HG03045 (cell line): ENCODE measurements around the gene SLC12A4.
A peak's percentile ranks its signal among the peaks of the same experiment; 100 is the strongest.
"Not testable (repeated sequence)": the region's sequence is repeated elsewhere in the genome, so short reads cannot be mapped to it uniquely, and the experiment has no call there.

Experiments used
- ATAC-seq: cut with Tn5 transposase; IDR thresholded peaks from one replicate; pipeline ENCODE4 v1.9.1; 2021; ENCODE audit warnings: mild to moderate bottlenecking, moderate library complexity; ENCODE audit not compliant: unreplicated experiment

SLC12A4 gene

DNA sequence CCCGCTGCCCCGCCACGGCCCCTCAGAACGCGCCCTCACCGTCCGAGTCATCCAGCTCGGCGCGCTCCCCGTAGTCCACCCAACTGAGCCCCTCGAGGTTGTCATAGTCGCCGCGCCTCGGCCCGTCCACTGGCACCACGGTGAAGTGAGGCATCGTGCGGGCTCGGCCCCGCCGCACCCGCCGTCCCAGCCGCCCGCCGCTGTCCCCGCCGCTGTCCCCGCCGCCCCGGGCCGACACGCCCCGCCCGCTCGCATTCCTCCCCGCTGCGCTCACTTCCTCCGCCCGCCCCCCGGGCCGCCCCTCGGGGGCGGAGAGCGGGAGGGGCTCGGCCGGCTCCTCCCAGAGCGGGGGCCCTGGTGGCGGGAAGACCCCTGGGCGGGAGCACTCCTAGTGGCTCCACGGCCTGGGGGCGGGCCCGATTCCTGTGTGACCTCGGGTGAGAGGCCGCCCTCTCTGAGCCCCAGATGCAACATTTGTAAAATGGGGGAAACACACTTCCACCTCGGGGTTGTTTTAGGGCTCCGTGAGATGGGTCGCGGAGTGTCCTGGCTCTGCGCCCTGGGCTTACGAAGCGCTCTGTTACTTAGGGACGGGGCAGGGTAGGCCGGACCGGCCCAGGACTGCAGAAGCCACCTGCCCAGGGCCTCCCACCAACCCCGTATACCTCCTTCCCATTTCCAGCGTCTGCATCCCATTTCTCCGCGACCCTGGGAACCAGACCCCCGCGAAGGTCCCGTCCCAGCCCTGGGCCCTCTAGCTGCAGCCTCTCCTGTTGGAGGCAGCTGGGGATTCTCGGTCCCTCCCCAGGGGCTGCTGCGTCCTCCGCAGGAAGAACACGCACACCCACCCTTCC is at the start of gene SLC12A4:
Gene SLC12A4, minus strand, starts transcription at position 238 of the 854 bp plus-strand sequence. Its CDS starts 84 bp downstream, at position 154.
- ATAC-seq = peak; percentile 83

DNA sequence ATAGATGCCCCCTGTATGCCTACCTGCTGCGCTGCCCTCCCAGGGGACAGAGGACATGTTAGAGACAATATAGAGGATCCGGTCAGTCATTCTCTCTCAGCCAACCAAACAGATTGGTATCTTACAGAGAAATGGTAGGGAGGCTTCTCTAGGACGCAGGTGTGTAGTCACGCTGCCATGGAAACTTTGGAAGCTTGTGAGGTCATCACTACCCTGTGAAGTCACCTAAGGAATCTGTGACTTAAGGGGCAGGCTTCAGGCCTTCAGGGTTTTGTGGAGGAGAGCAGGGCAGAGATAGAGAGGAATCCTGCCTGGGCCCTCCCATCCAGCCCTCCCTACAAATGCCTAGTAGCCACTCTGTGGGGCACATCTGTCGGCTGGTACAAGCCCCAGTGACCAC is 47.2 kb upstream of the SLC12A4 start, which contains the start of gene DPEP2NB:
Gene DPEP2NB, minus strand, starts transcription at position 231 of the 400 bp plus-strand sequence. Its CDS starts 141 bp downstream, at position 90.
- no peak for ATAC-seq

DNA sequence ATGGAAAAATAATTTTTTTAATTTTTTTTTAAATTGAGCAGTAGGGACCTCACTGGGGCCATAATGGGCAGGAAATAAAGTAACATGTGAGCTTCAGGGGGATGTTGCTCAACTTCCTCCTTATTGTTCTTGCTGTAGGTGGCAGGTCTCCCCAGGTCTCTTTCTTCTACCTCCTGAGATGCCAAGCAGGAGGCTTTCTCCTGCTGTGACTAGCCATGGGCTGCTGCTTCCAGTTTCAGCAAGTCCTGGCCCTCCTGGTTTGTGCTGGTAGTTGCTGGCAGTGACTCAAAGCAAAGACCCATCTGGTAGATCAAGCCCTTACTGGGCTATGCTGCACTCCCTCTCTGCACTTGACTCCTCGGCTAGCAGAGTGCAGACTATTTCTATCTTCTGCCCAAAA is 45.0 kb upstream of the SLC12A4 start:
- ATAC-seq = no peak

DNA sequence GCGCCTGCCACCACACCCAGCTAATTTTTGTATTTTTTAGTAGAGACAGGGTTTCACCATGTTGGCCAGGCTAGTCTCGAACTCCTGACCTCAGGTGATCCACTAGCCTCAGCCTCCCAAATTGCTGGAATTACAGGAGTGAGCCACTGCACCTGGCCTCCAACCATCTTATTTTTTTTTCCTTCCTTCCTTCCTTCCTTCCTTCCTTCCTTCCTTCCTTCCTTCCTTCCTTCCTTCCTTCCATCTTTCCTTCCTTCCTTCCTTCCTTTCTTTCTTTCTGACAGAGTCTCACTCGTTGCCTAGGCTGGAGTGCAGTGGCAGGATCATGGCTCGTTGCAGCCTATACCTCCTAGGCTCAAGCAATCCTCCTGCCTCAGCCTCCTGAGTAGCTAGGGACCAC is 41.4 kb upstream of the SLC12A4 start:
- not testable (repeated sequence) for ATAC-seq

DNA sequence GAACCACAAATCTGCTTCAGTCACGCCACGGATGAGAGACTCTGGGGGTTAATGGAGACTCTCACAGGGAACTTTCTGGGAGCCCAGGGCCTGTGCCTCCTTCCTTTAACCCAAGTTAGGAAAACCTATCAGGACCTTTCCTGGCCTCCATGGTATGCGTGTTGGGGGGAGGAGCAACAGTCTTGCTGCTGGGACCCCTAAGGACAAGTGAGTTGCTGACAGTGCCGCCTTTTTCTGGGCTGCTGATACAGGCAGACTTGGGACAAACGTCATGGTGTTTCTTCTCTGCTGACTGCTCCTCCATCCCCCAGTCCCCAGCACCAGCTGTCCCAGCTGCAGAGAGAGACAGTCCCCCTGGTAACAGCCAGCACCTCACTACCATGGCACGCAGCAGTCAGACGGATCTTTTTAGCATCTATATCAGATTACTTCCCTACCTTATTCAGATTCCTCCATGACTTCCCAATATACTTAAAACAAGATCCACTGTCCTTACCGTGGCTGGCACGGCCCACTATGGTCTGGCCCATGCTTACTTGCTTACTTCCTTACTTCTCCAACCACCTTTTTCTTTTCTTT is 40.8 kb upstream of the SLC12A4 start:
- no peak for ATAC-seq

DNA sequence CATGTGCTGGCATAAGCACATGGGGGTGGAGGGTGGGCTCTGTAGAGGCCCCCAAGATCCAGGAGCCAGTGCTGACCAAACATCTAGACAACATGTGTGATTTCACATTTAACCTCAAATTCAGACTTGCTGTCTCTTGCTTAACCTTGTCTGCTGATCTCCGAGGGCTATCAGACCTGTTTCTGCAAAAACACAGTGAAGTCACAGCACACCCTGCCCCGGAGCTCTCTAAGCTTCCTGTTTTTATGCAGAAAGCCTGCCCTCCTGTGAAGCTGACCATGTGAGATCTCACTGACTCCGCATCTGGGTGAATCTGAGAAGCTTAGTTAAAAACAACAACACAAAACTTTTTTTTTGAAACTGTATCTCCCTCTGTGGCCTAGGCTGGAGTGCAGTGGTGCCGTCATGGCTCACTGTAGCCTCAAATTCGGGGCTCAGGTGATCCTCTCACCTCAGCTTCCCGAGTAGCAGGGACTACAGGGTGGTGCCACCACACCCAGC is 37.4 kb upstream of the SLC12A4 start:
- no peak for ATAC-seq

DNA sequence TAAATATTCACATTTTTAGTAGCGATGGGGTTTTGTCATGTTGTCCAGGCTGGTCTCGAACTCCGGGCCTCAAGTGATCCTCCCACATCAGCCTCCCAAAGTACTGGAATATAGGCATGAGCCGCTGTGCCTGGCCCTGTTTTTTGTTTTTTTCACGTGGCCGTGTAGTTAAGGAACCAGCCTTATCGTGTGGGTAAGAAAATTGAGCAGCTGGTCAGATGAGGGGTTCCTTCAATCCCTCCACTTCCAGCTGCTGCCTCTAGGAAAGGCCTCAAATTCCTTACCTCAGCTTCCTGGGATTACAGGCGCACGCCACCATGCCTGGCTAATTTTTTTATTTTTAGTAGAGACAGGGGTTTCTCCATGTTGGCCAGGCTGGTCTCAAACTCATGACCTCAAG is 36.8 kb upstream of the SLC12A4 start:
- ATAC-seq = no peak

DNA sequence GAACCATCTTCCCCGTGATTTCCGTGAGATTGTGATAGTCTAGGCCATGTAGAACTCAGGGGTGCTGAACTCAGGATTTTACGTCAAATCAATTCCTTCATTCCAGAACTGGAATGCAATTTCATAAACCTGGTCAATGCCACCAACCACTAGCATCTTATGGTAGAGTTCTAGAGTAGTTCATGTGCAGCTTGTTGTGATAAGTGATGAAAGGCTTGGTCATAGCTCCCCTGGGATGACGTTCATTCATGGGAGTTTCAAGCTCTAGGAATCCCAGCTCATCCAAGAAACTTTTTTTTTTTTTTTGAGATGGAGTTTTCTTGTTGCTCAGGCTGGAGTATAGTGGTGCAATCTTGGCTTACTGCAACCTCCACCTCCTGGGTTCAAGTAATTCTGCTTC is 34.6 kb upstream of the SLC12A4 start:
- no peak for ATAC-seq

DNA sequence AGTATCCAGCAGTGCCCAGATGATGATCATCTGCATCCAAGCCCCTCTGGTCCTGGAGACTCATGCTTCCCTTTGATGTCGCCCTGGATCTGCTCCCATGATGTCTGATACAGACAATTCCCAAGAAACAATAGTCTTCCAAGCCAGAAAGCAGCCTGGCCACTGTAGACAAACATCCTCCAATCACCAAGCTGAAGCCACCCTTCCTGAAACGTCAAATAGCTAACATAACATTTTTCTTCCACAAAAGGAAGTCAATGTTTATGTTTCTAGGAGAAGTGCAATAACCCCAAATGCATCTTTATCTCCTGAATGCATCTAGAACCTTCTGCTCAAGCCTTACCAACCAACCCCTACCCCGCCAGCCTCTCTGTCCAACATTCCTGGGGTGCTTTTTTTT is 32.0 kb upstream of the SLC12A4 start:
- no peak for ATAC-seq

DNA sequence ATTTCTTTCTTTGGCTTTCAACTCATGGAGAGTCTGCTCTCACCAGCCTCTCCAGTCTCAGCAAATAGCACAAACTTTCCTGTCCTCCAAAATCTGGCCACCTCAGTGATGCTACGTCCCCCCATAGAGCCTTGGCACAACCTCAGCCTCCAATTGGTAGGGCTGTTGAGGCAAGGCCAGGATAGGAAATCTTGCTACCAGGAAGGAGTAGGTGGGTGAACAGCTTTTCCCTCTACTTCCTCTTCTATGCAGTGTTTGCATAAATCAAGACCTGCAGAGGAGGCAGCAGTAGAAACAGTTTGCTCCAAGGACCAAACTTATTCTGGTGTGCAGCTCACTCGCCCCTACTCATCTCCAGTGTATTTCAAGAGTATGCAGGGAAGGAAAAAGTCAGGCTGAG is 31.5 kb upstream of the SLC12A4 start:
- ATAC-seq = no peak

DNA sequence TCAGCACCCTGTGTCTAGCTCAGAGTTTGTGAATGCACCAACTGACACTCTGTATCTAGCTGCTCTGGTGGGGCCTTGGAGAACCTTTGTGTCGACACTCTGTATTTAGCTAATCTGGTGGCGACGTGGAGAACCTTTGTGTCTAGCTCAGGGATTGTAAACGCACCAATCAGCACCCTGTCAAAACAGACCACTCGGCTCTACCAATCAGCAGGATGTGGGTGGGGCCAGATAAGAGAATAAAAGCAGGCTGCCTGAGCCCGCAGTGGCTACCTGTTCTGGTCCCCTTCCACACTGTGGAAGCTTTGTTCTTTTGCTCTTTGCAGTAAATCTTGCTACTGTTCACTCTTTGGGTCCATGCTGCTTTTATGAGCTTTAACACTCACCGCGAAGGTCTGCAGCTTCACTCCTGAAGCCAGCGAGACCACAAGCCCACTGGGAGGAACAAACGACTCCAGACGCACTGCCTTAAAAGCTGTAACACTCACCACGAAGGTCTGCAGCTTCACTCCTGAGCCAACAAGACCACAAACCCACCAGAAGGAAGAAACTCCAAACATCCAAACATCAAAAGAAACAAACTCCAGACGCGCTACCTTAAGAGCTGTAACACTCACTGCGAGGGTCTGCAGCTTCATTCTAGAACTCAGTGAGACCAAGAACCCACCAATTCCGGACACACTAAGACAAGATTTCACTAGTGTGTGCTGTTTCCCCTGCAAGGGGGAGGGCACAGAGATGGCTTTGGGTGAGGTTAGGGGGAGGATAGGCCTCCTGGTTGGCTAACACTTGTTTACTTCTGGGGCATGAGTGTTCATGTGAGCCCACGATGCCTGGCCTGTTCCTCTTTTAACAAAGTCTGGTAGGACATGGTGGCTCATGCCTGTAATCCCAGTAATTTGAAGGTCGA is 30.6 kb upstream of the SLC12A4 start, which contains the start of gene DPEP2:
Gene DPEP2, minus strand, starts transcription at position 706 of the 910 bp plus-strand sequence. CDS start 6,272 bp downstream, outside the sequence.
- not testable (repeated sequence) for ATAC-seq

DNA sequence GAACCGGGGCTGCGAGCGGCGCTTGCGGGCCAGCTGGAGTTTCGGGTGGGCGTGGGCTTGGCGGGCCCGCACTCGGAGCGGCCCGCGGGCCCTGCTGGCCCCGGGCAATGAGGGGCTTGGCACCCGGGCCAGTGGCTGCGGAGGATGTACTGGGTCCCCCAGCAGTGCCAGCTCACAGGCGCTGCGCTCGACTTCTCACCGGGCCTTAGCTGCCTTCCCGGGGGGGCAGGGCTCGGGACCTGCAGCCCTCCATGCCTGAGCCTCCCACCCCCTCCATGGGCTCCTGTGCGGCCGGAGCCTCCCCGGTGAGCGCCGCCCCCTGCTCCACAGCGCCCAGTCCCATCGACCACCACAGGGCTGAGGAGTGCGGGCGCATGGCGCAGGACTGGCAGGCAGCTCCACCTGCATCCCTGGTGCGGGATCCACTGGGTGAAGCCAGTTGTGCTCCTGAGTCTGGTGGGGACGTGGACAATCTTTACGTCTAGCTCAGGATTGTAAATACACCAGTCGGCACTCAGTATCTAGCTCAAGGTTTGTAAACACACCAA is 29.9 kb upstream of the SLC12A4 start:
- not testable (repeated sequence) for ATAC-seq

DNA sequence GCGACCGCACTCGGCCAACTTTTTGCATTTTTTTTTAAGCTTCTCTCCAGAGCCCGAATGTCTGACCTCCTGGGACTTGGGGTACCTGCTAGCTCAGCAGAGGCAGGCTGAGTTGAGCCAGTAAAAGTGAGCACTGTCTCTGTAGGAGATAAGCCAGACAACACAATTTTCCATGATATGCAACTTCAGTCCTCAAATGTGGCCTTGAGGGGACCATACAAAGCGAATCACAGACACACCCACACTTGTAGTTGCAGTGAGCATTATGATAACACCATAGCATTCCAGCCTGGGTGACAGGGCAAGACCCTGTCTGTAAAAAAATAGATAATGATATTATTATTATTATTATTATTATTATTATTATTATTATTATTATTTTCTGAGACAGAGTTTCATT is 28.2 kb upstream of the SLC12A4 start:
- no peak for ATAC-seq

DNA sequence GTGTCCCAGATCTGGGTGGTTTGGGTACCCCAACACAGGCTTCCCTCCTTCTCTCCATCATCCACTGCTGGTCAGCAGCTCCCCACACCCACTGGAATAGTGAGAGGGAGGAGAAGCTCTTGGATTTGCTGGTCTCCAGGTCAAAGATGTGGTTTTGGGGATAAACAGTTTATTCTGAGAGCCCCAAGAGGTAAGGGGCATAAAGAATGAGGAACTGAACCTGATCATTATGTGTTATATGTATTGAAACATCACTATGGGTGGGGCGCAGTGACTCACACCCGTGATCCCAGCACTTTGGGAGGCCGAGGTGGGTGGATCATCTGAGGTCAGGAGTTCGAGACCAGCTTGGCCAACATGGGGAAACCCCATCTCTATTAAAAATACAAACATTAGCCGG is 27.0 kb upstream of the SLC12A4 start:
- ATAC-seq = no peak

DNA sequence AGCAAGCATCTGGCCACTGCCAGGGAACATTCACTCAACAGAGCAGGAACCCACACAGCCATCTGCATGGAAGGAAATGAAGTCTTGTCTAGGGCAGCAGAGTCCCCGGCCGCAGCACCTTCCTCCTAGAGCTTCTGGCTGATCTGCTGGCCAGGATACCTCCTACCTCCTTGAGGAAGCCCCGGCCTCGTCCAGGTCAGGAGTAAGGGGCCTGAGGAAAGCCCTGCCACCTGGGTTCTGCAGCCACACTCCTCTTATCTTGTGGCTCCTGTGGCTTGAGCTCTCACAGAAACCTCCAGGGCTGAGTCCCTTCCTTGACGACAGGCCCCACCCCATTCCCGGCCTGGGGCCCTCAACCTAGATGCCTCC is 25.6 kb upstream of the SLC12A4 start:
- not testable (repeated sequence) for ATAC-seq

DNA sequence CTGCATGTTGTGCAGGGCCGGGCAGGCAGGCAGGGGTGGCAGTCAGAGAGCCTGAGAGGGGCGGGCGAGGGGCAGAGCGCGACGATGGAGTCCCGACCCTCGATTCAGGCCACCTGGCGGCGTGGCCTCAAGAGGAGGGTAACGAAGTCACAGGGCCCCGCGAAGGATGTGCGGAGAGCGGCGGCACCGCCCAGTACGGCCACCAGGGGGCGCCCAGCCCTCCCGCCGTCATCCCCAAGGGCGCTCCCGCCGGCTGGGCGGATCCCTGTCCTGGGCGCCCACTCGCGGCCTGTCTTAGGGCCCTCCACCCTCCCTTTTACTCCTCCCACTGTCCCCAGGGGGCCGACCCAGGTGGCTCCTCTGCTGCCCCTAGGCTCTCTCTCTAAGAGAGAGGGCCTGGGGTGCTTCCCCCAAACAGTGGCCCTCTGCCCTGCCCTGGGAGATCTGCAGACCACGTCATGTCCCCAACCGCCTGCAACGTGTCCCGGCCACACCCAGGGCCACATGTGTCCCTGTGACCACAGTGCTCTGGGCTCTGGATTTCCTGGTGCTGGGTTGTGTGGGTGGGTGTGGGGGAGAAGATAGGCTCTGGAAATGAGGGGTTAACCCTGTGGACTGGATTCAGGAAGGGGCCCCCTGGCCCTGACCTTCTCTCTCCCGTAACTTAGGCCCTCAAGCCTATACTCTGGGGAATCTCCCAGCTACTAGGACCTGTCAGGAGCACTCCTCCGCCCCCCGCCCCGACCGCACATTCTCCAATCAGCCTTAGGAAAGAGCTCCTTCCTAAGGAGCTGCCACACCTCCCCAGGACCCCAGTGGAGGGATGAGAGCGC is 25.0 kb upstream of the SLC12A4 start:
- ATAC-seq = peak; percentile 58

DNA sequence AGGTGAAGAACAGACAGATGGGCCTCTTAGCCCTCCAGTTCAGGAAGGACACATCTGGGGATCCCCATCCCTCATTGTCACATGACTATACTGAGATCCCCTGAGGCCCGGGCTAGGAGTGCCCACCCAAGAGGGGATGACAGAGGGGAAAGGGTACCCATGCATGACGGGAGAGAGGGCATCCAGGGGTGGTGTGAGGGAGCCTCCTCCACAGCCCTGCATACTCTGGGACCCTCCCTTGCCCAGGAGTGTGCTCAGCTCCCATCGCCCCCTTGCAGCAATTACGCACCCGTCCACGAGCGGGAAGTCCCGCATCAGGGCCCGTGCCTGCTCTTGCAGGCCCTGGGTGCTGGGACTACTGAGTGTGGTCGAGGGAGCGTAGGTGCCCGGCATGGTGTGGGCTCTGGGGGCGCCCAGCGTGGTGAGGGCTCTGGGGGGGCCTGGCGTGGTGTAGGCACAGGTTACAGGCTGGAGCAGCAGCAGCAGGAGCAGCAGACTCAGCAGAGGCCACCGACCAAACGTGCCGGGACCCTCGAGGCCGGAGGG is 24.3 kb upstream of the SLC12A4 start:
- no peak for ATAC-seq

DNA sequence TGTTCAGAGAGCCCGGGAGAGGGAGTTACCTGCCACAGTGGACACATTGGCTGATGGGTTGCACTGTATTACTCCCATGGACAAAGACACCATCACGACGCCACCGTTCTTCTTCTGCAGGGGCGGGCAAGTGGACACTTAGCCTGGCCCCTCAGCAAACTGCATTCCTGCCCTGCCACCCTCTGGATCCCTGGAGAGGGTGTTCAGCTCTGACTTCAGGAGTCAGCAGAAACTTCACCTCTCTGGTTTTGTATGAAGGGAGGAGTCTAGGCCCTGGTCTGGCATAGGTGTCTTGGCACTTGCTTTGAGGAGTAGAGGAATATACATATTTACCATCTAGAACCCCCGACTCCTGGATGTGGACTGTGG is 21.6 kb upstream of the SLC12A4 start:
- ATAC-seq = no peak

DNA sequence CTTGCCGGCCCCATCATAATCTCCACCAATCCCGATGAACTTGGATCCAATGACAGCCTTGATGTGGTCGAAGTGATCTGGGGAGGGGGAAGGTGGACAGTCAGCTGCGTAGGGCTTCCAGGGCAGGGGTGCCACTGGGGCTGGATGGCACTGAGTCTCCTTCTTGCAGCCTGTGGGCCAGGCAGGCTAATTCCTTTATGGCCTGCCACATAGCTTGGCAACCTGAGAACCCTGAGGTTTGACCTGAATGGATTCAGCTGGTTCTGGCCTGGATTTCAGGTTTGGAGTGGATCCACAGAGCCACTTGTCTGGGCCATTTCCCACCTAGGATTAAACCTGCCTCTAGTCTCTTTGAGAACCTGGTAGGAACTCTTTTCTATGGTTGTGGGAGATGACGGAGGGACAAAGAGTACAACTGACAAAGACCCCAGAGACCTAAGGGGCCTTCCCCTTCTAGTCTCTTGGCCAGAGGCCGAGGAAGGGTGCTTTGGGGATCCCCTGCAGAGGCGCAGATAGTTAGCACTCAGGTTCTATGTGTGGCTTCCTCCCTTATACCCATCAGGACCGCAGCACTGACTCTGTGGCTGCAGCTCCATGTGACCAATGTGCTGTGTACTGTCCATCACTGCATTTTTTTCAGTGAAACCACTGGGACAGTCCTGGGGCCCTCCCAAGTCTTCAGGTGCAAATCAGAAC is 21.0 kb upstream of the SLC12A4 start:
- no peak for ATAC-seq
